GM21381 (cell line): ENCODE results near the gene SYNE3.

Source experiments
- ATAC-seq: cut with Tn5 transposase; IDR thresholded peaks from one replicate; pipeline ENCODE4 v1.9.1; 2021; ENCODE audit warnings: mild to moderate bottlenecking, moderate library complexity; ENCODE audit not compliant: unreplicated experiment

SYNE3 gene

DNA sequence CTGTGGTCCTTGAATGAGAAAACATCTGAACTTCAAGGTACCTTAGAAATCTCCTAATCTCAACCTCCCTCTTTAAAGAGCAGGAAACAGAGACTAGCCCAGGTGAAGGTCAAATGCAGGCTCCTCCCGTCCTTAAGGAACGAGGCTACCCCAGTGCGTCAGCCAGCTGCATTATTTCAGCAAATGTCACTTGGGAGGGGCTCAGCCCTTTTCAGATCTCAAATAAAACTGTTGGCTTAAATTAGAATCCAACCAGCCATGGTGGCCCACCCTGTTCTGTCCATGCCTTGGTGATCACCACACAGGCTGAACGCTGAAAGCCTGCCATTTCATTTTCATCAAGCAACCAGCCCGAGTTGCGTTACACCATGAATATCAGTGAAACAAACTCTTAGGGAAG, 7.0 kb downstream of the SYNE3 start:
- ATAC-seq: no peak

DNA sequence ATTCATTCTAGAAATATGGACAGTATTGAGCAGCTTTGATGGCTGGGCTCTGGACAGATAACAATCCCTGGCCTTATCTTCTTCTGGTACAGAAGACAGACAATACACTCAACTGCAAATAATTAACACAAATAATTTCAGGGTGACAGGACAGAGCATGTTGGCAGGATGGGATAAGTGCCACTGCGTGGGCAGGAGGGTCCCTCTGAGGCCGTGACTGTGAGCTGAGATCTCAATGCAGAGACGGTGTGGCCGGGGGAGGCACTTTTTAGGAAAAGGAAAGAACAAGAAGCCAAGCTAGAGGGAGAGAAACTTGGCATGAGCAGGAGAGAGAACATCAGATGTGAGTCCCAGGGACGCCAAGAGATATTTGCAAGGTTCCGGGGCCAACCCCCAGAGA, 8.1 kb downstream of the SYNE3 start:
- no peak for ATAC-seq

DNA sequence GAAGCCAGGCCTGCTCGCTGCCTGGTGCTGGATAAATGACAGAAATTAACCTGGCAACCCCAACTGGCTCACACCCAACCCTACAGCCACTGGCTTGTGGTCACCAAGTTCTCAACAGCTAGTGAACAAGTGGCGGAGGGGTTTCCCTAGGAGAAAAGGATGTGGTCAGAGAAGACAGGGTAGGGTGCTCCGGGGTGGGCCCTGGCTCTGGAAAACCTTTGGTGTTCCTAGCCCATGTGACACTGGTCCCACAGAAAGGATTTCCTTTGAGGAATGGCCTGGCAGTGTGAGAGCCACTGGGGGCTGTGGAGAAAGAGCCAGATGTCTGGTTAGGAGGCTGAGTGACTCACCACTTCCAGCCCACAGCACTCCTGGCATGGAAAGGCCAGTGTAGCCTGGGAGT, 8.7 kb downstream of the SYNE3 start:
- ATAC-seq: peak; percentile 25

DNA sequence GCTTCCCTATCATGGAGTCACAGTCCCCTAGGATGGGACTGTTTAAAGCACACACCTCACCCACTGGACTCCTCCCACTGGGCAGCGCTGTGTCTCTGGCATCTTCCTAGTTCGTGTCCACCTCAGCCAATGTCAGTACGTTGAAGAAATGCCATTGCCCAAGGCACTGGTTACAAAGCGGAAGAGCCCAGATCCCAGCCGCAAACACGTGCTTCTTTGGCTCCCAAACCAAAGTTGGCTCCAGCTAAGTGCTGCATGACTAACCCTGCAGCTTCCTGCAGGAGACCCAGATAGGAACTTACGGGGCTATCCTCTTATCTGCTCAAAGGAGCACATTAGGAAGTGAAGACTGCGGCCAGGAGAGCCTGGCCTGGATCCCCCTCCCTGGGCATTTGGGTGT, 9.3 kb downstream of the SYNE3 start:
- ATAC-seq: no peak

DNA sequence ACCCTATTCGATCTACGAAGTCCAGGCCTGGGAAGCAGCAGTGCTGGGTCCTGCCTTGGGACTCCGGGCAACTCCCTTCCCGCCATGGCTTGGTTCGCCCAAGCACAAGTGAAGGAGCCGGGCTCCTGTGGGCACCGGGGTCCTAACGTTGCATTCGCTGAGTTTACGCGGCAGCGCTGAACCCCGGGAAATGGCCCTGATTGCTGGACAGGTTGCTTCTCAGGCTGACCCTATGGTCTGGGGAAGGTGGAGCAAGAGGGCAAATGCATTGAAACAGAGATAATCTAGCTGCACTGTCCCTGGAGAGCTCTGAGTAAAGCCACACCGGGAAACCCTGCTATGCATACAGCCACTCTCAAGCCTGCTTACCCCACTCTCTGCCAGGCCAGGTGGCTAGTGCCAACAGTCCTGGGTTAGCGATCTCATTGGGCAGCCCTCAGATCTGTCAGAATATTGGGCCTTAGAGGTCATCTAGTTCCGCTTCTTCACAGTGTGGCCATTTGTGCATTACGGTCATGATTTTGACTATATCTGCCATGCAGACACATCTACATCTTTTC, 11.3 kb downstream of the SYNE3 start:
- no peak for ATAC-seq

DNA sequence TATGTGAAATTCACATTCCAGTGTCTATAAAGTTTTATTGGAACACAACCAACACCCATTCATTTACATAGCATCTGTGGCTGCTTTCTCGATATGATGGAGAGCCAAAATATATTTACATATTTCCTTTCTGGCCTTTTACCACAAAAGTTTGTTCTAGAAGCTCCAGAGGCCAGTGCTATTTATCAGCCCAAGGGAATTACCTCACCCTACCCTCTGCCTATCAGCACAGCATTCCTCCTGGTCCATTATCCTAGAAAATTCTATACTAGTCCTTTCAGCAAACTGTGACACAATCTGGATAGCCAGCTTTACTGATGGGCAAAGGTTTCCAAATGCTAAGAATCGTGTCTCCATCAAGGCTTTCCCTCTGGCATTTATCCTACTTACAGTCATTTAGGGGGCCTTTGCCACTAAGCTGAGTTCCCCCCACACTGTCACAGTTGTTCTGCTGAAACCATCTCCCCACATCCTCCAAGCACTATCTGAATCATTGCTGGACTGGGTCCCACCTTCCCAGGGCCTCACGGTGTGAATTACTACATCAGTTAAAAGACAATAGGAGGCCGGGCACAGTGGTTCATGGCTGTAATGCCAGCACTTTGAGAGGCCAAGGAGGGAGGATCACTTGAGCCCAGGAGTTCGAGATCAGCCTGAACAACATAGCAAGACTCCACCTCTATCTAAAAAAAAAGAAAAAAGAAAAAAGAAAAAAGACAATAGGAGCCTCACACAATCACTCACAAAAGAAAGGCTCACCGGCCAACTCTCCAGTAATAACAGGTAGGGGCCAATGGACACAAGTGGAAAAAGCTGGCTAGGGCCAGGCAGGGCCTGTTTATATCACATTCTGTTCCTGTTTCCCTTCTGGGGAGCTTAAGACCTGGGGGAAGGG, 12.1 kb downstream of the SYNE3 start:
- ATAC-seq: peak; percentile 33

DNA sequence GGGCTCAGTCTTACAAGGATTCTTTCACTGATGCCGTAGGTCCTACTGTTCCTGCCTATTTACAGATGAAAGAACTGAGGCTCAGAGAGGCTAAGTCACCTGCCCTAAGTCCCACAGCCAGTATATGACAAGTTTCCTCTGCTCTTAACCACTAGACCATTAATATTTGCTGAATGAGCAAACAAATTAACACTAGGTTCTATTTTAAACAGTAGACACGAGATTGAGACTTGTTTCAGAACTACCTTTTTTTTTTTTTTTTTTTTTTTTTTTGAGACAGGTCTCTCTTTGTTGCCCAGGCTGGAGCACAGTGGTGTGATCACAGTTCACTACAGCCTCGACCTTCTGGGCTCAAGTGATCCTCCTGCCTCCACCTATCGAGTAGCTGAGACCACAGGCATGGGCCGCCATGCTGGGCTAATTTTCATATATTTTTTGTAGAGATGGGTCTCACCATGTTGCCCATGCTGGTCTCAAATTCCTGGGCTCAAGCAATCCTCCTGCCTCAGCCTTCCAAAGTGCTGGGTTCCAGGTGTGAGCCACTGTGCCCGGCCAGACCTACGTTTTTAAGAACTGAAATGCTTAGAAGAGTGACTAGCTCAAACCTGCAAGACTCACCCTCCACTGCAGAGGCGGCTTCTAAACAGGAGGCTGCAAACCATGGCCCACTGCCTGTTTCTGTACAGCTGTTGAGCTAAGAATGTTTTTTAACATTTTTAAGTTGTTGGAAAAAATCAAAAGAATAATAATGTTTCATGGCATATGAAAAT, 12.9 kb downstream of the SYNE3 start:
- ATAC-seq: peak; percentile 45

DNA sequence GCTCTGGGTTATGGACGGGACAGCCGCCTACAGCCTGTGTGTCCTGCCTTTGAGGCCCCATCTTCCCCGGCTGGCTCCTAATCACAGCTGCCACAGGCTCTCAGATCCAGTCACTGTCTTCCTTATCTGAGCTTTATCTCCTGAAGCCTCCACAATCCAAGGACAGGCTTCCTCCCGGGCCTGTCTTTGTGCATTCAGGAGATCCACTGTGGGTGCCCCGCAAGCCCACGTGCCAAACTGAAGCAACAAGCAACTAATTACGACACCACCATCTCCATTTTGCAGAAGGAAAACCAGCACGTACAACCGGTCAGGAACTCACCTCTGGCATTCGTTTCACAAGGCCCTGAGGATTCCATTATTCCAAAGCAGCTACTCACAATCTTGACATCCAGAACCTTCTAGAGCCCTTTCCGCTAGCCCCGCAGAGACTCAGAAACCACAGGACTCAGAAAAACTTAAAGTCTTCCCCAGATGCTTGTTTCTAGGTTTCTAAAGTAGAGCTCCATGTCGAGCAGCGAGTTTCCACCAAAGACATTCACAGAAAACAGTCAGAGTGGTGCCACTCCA, 14.0 kb downstream of the SYNE3 start:
- ATAC-seq: no peak

DNA sequence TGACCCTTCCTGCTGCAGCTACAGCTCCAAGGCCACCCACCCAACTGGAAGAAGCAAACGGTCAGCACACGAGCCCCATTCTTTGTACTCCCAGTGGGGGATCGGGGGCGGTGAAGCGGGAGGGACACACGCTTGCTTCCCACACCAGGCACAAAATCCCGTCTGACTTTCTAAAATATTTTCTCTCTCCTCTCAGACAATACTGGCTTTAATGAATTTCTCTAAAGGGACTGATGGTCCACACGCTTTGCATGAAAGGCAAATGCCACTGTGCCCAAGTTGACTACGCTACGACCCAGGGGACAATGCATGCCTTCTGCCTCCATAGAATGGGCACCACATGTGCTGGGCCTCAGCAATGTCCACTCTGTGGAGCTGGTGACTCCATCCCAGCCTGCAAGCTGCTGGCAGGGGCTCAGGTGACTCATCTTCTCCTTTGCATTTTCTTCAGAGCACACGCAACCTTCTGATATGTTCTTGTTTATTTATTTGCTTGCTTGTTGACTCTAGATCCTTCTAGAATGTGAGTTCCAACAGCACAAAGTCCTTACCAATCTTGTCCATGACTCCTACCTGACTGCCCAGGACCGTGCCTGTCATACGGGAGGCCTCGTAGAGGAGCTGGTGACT, 15.6 kb downstream of the SYNE3 start:
- ATAC-seq: no peak

DNA sequence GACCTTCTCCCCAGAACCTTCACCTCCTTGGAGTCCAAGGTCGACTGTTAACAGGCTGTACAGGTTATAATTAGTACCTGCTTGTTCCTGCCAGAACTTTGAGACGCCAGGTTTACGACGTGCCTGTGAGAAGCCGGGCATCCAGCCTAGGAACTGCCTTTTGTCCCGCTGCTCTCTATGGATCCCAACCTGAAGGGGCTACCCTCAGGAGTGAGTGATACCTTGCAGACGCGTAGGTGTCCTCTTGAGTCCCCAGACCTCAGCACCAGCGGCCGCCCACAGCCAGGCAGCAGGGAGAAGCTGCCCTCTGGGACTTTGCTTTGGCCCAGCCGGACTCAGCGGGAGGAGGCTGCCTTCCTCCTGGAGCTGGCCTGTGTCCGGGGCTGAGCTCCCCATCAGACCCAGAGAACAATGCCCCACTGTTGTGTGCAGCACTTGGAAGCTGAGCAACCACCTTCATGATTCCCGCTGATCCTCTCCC, 16.2 kb downstream of the SYNE3 start:
- ATAC-seq: no peak

DNA sequence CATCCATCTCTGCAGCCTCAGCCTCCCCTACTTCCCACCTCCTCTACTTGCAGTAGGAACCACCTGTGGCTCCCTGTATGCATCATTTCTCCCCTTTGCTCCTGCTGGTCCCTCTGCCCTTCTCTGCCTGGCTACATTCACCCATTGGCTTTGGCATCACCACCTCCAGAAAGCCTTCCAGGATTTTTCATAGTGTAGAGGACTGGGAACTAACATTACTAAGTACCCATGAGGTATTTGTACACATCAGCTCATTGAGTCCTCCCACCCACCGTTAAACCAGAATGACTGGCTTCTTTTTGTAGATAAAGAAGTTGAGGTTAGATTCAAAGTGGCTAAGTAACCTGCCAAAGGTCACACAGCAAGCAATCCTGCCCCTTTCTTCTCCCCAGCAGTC, 17.1 kb downstream of the SYNE3 start:
- ATAC-seq: no peak

DNA sequence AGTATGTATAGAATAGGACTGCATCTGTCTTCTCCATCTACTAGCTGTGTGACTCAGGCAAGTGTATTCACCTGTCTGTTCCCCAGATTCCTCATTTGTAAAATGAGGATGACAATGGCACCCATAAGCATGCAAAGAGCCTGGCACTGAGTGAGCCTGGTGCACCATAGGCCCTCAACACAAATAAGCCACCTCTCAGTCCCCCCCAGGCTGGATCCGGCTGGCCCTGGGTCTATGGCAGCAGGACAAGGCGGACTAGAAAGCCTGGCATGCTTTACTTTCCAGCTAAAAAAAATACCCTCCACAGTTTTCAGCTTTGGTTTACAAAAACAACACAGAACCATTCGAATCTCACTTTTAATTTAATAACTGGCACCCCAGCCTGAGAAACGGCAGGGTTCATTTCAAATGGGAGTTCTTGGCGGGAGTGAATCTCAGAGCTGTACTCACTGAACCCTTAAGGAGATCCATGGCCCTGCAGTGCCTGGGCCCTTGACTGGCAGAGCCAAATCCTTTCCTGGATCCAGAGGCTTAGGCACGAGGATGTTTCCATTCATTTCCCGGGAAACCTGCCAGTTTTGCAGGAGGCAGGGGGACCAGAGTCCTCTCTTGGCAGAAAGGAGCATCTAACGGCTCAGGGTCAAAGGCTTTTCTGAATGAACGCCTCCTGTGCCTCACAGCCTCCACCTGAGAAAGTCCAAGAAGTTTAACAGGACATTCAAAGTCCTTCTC, 17.7 kb downstream of the SYNE3 start:
- ATAC-seq: no peak

DNA sequence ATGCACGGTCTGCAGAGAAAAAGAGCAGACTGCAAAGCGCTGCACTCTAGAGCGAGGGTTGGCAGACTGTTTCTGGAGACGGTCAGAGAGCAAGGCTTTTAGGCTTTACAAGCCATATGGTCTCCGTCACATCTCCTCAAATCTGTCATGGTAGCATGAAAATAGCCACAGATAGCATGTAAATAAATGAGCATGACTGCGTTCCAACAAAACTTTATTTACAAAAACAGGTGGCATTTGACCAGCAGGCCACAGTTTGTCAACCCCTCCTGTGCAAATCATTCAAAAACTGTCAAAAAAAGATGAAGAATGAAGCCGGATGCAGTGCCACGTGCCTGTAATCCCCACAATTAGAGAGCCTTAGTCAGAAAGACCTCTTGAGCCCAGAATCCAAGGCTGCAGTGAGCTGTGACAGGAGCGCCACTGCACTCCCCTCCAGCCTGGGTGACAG, 18.9 kb downstream of the SYNE3 start:
- no peak for ATAC-seq

DNA sequence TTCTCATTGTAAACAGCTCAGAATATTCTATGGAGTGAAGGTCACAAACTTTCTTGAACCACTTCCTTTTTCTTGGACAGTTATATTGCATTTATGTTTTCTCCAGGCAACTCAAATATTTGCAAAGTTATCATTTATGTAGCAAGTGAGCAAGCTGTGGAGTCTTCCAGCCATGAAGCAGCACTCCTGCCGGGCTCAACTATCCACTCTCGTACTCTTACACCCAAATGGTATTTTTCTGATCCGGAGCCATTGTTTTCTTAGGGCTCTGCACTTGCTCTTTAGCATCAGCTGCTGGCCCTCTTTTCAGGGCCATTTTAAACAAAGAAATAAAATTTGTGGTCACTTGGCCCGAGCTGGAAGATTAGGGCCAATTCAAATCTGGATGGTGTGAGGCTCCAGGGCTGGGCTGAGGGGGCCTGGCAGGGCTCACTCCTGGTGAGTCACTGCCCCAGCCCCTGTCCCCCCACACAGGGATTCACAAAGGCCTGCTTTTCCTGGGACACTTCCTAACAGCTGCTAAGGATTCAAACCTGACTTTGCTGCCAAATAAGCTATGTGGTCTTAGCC, 19.7 kb downstream of the SYNE3 start:
- ATAC-seq: no peak

DNA sequence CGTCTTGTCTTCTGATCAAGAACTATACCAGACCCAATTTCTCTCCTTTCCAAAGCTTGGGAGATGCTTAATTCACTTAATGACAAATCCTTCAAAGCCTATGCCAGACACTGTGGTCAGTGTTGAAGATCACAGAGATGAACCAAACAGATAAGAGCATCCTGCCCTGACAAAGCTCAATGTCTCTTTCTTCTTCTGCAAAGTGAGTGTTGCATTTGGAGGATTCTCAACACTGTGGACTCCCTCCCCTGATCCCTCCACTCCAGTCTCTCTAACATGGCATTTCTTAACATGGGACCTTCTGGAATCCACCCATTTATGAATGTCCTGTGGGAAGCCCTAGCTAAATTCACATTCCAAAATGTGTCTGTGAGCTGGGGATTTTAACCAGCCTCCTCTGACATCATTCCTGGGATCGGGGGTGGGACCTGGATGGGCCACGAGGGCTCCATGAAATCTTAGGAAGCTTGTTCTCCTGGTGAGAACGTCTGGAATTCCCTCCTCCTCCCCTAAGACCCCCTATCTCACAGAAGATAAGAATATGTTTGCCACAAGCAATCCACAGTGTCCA, 20.3 kb downstream of the SYNE3 start:
- peak; percentile 17 for ATAC-seq

DNA sequence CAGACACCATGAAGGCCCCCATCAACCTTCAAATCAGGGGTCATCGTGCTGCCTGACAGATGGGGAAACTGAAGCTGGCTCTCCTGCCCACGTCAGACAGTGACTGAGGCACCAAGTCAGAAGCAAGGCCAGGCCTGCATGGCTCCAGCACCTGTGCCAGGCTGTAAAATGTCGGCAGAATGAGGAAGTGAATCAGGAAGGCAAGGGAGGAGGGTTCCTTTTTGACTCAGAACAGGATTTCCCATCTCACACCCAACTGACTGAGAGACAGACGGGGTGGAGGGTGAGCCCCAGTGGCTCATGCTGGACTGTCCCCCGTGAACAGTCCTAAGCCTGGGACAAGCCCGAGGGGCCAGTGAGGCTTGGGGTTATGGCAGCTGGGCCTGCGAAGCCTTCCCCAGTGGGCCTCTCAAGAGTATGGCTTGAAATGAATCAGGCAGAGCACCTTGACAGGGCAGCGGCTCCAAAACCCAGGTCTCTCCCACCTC, 20.9 kb downstream of the SYNE3 start:
- peak; percentile 90 for ATAC-seq

DNA sequence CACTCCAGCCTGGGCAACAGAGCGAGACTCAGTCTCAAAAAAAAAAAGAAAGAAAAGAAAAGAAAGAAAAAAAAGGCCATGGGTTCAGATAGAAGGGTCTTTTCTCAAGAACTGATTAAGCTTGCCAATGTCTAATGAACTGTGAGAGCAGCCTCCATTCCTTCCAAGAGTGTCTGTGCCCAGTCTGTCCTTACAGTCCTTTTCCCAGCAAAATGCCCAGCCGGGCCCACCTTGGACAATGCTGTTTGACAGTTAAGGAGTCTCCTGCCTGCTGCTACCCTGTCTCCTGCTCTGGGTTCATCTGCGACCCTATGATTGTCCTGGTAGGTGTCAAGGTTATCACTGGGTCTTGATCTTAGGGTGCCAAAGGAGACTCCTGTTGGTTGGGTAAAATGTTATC, 21.4 kb downstream of the SYNE3 start:
- ATAC-seq: no peak

DNA sequence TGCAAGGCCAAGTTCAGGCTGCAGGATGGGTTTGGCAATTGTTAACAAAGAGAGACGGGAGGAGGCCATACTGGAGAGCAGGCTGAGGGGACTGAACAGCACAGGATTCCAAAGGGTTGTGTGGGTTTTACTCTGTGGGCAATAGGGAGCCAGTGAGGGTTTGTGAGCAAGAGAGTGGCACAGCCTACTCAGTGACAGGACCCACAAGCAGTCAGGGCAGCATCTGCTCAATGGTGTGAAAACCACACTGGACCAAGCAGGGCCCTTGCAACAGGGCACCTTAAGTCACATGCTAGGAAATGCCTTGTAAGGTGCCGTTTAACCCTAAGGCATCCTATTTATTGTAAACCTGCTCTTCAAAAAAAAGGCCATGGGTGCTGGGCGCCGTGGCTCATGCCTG, 22.0 kb downstream of the SYNE3 start:
- no peak for ATAC-seq

DNA sequence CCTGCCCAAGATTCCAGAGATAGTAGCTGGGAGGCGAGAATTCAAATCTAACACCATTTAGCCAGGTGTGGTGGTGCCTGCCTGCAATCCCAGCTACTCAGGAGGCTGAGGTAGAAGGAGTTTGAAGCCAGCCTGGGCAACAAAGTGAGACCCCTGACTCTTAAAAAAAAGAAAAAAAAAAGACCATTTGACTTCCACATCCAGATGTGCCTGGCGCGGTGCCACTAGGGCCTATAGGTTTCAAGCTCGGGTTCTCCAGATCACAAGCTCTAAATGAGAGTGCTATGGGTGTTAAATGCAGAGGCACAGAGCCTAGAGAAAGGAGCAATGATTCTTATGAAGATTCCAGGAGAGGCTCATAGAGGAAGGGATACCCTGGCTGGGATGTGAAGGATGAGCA, 22.5 kb downstream of the SYNE3 start:
- ATAC-seq: no peak
